GM12874 (cell line): ENCODE measurements around the gene PBXIP1.

ENCODE experiments used
- CTCF ChIP-seq: IDR thresholded peaks from 2 replicates; pipeline ENCODE4 v1.5.1; 2011; ENCODE audit warnings: low read depth, mild to moderate bottlenecking, control low read depth, low read length, moderate library complexity; ENCODE audit not compliant: insufficient read depth

Gene PBXIP1

GRCh38 chr1:154967331-154967950 is 11.5 kb upstream of the PBXIP1 start:
- no peak for TF ChIP-seq CTCF

DNA sequence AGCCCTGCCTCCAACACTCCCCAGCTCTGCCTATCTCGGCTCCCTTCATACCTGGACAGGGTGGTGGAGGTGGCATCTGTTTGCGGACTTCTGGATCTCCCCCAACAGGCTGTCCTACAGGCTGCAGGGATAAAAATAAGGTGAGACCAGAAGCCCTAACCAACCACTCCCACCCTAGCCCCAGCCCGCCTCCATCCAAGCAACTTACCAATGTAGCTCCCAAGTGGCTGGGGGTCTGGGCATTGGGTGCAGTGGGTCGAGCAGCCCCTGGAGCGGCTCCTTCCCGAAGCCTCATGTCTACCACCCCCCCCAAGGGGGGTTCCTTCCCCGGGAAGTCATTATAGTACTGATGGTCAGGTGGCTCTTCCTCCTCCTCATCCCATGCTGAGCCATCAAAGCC is 10.2 kb upstream of the PBXIP1 start:
- no peak for TF ChIP-seq CTCF

GRCh38 chr1:154964359-154964758 is 8.5 kb upstream of the PBXIP1 start:
- no peak for TF ChIP-seq CTCF

DNA sequence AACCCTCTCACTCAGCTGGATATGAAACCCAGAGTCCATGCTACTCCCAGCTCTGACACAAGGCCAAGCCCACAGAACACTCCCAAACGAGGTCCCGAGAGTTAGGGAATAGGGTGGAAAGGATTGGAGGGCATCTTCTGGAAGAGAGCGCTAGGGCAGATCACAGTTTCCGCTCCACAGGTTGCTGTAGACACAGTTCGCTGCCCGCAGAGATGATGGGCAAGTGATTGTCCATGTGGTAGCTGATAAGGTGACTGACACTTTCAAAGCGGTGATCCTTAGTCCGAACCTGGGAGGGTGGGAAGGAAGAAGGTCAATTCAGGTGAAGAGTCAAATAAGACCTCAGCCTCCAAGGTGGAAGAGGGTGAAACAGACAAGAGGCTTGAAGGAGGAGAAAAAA is 7.7 kb upstream of the PBXIP1 start:
- TF ChIP-seq CTCF = no peak

DNA sequence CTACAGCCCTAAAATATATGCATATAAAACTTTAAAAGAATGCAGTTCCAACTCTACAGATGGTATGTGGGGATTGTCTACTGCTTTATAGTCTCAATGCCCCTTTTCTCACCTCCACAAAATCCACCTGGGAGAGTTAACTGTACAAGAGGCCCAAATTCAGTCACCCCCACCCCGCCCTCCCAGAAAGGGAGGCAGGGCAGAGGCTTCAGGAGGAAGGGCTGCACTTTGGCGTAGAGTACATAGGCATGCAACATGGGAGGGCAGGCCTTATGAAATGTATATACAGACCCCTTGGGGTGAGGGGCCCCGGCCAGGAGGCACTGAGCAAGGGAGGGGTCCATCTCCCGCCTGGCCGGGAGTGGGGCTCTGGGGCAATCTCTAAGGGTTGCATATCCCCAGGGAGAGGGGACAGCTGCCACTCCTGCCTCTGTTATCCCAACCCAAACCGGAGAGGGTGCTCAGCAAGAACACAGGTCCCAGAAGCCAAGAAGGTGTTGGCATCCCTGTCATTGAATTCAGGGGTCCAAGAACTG is 7.0 kb upstream of the PBXIP1 start:
- TF ChIP-seq CTCF = no peak

GRCh38 chr1:154962156-154962749 is 6.4 kb upstream of the PBXIP1 start:
- TF ChIP-seq CTCF = no peak

DNA sequence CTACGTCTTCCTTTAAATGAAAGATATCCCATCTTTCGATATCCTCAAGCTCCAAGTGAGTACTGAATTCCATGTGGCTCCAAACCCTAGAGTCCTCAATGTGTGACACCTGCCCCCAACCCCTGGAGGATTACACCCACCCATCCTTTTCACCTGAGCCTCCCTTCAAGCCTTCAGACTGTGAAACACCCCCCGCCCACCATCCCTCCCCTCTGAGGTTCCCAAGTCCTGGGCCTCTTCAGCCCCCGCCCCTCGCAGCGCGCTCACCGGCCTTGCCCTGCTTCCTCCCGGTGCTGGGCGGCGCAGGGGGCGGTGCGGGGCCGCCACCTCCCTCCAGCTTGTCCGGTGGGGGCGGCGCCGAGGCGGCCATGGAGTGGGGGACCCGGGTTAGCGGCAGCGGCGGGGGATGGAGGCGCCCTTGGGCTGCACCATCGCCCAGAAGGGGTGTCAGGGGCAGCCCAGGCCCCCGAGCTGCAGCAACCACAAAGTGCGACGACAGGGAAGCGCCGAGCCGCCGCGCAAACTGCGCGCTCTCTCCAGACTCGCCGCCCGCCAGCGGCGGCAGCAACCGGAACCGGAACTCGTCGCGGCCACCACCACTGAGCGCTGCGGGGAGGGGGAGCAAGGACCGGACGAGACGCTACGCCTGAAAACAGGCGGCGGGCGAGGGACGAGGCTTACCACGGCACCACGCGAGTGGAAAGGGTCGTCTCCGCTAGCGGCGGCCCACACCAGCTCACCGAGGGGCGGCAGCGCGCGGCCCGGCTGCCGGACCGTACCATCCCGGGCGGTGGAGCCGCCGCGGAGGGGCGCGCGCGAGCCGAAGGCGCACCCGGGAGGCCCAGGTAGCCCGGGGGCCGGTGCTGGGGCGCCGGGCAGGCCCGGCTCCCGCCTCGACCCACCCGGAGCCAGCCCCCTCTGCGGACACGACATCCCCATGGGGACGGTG is 5.6 kb upstream of the PBXIP1 start, which contains the start of gene PYGO2:
TSS of gene PYGO2 (minus strand) at position 576 of the 949 bp plus-strand sequence. CDS start at position 370, 206 bp downstream.
- peak; percentile 70 for TF ChIP-seq CTCF
